Dermis microvascular lymphatic vessel endothelial cell (primary cell): ENCODE results near the gene LYSET. TPM values are rescaled to one million over a fixed set of nuclear protein-coding genes. Genes with fewer than 3 reads are reported as not detected.
A peak's percentile ranks its signal among the peaks of the same experiment; 100 is the strongest.
"Not testable (repeated sequence)": the region's sequence is repeated elsewhere in the genome, so short reads cannot be mapped to it uniquely, and the experiment has no call there.

Source experiments
- DNase-seq, 2 donors: peaks; one replicate each; pipeline versions ENCODE4 v3.0.0 to v3.0.0-alpha.2; 2010; ENCODE audit warnings: low read depth in 2 of 2
- total RNA-seq: library from RNA; depleted of rRNA; stranded (reverse); fragments of >200 nt; gene quantifications from 2 replicates; pipeline ENCODE4 v1.2.1, GENCODE V29; 2014

Gene LYSET
- total RNA-seq, 1 donor from 2014 or later: 9.9 TPM

GRCh38 chr14:93168610-93169009 lies 16.5 kb upstream of the LYSET start:
- not testable (repeated sequence) for DNase-seq

GRCh38 chr14:93169619-93170018 lies 15.5 kb upstream of the LYSET start:
- not testable (repeated sequence) for DNase-seq

GRCh38 chr14:93170141-93170540 lies 15.0 kb upstream of the LYSET start:
- not testable (repeated sequence) for DNase-seq

DNA sequence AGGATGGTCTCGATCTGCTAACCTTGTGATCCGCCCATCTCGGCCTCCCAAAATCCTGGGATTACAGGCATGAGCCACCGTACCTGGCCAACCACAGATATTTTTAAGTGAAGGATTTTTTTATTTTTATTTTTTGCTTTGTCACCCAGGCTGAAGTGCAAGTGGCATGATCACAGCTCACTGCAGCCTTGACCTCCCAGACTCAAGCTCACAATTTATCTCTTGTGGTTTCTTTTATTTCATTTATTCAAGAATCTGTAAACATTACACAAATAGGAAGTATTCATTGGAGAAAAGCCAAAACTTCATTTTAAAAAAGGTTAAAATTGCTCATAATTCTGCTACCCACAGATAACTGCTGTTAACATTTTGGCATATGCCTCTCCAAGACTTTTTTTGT lies 13.7 kb upstream of the LYSET start:
- DNase-seq: no peak

GRCh38 chr14:93173943-93174395 lies 11.1 kb upstream of the LYSET start:
- DNase-seq: no peak

DNA sequence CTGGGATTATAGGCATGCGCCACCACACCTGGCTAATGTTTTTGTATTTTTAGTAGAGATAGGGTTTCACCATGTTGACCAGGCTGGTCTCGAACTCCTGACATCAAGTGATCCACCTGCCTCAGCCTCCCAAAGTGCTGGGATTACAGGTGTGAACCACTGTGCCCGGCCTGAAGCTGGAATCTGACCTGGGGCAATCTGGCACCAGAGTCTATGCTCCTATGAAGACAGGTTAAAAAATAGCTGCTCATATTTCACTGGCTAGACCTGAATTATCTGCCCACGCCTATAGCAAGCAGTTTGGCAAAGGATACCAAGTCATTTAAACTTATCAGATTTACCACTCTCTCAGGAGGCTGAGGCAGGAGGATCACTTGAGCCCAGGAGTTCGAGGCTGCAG lies 10.4 kb upstream of the LYSET start:
- DNase-seq: not testable (repeated sequence)

DNA sequence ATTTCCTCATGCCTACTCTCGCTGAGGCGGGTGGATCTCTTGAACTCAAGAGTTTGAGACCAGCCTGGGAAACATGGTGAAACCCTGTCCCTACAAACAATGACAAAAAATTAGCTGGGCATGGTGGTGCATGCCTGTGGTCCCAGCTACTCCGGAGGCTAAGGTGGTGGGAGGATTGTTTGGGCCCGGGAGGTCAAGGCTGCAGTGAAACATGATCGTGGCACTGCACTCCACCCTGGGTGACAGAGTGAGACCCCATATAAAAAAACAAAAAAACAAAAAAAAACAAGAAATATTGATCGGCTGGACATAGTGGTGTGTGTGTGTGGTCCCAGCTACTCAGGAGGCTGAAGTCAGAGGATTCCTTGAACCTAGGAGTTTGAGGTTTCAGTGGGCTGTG lies 9.6 kb upstream of the LYSET start:
- no peak for DNase-seq

DNA sequence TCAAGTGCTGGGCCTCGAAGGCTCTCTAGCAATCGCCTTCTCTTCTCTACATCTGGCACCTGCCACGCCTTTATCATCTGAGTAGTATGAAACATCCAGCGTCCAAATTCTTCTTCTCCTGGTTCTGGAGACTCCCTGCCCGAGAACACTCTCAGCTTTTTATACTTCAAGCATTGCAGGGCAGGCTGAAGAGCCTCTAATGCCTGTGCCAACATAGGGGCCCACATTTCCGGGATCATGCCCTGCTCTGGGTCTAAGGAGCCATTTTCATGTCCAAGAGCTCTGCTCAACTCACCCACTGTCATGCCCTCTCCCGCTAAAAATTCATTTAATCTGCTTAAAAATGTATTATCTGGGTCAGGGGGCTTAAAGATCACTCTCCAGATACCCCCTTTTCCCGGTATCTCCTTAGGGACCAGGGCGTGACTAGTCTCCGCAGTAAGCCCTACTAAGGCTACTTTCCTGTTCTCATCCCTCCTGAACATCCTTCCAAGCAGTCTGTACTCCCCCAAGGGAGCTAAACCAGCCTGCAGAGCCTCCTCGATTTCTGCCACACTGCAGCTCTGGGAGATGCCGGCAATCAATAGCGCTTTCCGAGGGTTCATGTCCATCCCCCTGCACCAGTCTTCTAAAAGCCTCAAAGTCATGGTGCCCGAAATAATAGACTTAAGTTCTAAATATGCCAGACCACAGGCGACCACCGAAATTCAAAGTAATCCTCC lies 1.4 kb upstream of the LYSET start:
- DNase-seq: no peak

- DNase-seq: no peak
Observed at GRCh38 chr14:93185349-93185720, 218 bp downstream of the LYSET start.

DNA sequence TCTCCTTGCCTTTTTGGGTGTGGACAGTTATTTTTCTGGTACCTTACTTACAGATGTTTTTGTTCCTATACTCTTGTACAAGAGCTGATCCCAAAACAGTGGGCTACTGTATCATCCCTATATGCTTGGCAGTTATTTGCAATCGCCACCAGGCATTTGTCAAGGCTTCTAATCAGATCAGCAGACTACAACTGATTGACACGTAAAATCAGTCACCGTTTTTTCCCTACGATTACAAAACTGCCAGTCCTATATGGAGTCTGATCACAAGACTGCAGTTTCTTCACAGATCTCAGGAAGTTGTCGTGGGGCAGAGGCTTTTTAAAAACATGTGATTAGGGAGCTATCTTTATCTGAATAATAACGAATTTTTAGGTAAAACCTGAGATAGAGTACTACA lies 1.3 kb downstream of the LYSET start:
- DNase-seq: no peak

DNA sequence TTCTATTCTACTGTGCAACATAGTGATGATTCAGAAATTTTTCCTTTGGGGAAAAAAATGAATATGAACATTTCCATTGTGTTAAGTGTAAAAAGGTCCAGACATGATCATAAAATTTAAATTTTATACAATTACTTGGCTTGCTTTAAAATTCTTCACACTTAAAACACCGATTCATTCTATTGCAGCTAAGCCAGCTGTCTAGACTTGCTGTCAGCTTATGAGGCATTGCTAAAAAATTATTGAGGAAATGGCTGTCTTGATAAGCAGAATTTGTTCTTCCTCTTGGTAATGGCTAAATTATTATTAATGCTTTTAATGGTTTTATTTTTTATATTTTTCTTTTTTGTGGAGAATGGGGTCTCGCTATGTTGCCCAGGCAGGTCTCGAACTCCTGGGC lies 1.8 kb downstream of the LYSET start:
- no peak for DNase-seq

GRCh38 chr14:93195316-93195999 lies 10.3 kb downstream of the LYSET start:
- DNase-seq: no peak

GRCh38 chr14:93199031-93199430 lies 13.9 kb downstream of the LYSET start:
- DNase-seq: no peak

DNA sequence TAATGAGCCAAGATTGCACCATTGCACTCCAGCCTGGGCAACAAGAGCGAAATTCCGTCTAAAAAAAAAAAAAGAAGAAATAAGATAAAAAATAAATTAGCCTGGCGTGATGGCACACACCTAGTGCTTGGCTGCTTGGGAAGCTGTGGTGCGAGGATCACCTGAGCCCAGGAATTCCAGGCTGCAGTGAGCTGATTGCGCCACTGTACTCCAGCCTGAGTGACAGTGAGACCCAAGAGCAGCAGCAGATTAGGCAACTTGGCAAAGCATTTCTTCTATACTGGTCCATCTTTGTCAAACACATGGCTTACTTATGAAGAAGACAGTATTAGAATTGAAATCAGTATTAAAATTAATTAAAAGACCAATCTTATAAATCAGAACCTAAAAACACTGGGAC lies 15.4 kb downstream of the LYSET start:
- no peak for DNase-seq

- DNase-seq: no peak
Observed at GRCh38 chr14:93201155-93201704, 16.1 kb downstream of the LYSET start.

- peak; percentile 95 to 97 for DNase-seq
Observed at GRCh38 chr14:93206793-93207467, 21.8 kb downstream of the LYSET start, which contains the start of the genes GON7 and UBR7. Gene GON7 (minus strand): TSS chr14:93207065. CDS start chr14:93207037, 28 bp downstream. Gene UBR7 (plus strand): TSS chr14:93207256. CDS start chr14:93207292, 36 bp downstream.

DNA sequence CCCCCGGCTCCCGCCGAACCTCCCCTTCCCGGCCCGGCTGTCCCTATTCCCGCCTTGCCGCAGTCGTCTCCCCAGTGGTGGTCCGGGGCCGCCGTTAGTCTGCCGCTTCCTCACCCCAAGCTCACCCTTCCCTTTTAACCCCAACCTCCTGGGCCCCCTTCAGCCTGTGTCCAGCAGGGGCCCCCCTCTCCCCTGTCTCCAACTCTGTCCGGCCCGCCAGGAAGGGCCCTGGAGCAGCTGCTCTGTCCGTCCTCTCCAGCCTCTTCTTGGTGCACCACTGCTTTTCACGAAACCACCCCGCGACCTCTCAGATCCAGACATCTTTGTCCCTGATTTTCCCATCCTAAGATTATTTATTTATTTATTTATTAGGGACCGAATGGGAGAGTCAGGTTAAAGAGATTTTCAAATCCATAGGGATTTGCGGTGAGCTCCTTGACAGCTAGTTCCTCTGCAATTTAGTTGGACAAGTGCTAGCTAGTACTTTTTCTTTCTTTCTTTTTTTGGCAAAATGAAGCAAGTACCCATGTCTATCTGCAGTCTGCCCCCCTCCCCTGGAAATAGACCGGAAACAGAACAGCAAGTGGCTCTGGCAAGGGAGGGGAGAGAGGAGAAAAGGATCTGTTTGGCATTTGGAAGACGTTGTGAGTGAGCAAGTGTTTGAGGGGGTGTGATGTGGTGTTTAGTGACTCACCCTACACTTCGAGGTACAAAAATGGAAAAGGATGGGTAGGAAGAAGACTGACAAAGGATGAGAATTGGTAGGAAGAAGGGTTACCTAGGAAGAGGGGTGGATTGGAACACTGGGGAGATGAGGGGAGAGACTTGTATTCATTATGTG lies 22.6 kb downstream of the LYSET start:
- DNase-seq: peak in 1 of 2 donors; percentile 61

DNA sequence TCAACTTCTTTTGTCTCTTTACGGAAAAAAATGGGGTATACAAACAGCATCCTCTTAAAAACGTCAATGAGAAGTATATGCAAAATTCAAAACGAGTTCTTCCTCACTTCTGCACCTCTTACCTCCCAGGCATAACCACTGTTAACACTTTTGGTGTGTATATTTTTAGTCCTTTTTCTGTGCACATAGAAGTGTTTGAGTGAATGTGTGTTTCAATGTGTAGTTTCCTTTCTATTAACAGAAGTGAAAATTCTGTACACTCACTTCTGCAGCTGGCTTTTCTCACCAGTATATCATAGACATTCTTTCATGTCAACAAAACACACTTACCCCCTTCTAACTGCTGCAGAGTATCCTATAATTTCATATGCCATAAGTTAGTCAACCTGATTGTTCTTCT lies 27.3 kb downstream of the LYSET start:
- no peak for DNase-seq

DNA sequence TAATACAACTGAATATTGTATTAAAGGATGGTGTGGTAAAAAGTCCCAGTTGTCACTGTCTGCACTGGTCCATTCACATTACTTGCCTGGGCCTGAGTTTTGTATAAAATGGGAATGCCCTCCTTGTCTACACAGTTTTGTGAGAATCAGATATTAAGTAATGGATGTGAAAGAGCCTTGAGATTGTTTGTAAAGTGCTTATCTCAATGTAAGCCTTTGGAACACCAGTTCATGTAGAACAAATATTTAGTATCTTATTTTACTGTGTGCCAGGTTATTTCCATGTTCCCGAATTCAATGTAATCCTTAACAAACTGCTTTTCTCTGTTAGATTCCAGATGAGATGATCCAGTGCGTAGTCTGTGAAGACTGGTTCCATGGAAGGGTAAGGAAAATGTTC lies 29.5 kb downstream of the LYSET start:
- DNase-seq: no peak

DNA sequence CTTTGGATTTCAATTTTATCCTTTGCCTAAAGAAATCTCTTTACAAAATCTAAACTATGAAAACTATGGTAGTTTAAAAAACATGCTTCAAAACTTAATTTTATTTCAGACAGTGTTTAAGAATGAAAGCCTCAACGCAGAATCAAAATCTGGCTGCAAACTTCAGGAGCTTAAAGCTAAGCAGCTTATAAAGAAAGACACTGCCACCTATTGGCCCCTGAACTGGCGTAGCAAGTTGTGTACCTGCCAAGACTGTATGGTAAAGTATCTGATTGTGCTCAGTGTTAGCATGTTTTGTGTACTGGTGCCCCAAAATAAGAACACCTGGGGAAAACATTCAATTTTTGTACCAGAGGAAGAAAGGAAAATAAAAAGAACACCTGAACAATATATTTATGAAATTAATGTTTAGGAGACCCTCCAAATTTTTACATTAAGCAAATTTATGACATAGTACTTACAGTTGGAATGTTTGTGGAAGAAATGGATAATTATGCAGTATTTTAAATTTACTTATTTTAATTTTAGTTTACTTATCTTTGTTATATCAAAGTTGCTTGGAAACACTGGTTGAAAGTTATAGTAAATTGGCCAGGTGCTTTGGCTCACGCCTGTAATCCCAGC lies 34.1 kb downstream of the LYSET start:
- DNase-seq: peak; percentile 67 to 75

GRCh38 chr14:93220509-93220908 lies 35.4 kb downstream of the LYSET start:
- no peak for DNase-seq
